OCI-LY7 (cell line): ENCODE data around the gene FASTK.

Source experiments
- EZH2phosphoT487 ChIP-seq: fragments of 200-600 bp; sonication (generic); IDR thresholded peaks from 2 replicates; pipeline ENCODE4 v1.6.1; 2018; ENCODE audit warnings: low read depth, borderline replicate concordance, mild to moderate bottlenecking, mixed run types, antibody characterized with exemption, low read length, moderate library complexity, mixed read lengths
- TF ChIP-seq, protein P1 (sequence below): fragments of 200-600 bp; sonication (generic); conservative IDR thresholded peaks from 2 replicates; pipeline ENCODE4 v1.5.1; 2014; ENCODE audit warnings: mild to moderate bottlenecking, antibody characterized with exemption, low read length, moderate library complexity, mixed read lengths

- TF ChIP-seq, protein P1, sequence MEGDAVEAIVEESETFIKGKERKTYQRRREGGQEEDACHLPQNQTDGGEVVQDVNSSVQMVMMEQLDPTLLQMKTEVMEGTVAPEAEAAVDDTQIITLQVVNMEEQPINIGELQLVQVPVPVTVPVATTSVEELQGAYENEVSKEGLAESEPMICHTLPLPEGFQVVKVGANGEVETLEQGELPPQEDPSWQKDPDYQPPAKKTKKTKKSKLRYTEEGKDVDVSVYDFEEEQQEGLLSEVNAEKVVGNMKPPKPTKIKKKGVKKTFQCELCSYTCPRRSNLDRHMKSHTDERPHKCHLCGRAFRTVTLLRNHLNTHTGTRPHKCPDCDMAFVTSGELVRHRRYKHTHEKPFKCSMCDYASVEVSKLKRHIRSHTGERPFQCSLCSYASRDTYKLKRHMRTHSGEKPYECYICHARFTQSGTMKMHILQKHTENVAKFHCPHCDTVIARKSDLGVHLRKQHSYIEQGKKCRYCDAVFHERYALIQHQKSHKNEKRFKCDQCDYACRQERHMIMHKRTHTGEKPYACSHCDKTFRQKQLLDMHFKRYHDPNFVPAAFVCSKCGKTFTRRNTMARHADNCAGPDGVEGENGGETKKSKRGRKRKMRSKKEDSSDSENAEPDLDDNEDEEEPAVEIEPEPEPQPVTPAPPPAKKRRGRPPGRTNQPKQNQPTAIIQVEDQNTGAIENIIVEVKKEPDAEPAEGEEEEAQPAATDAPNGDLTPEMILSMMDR: no peak
- no peak for TF ChIP-seq EZH2phosphoT487
Measured at GRCh38 chr7:151079199-151079910, 1.3 kb downstream of the FASTK start.
